Gastrocnemius medialis (tissue), 4 donors: ENCODE data around the gene OLFM4.

Experiments
- CTCF ChIP-seq, 5 experiments: fragments of 450-650 bp in 3 of 5; fragments of 200-600 bp in 2 of 5; sonication (generic) in 2 of 5; IDR thresholded peaks in 4 of 5; conservative IDR thresholded peaks in 1 of 5; 1 replicate in 4 of 5; 2 replicates in 1 of 5; pipeline ENCODE4 v1.5.1; 2016 to 2019; ENCODE audit warnings: antibody characterized with exemption in 5 of 5, mild to moderate bottlenecking in 3 of 5, moderate library complexity in 3 of 5
- POLR2A ChIP-seq, 2 donors: fragments of 450-650 bp; IDR thresholded peaks; one replicate each; pipeline ENCODE4 v1.6.1; 2017; ENCODE audit warnings: antibody characterized with exemption in 2 of 2, mild to moderate bottlenecking in 2 of 2, moderate library complexity in 2 of 2

- TF ChIP-seq POLR2A (IDR thresholded peaks at IDR 0.05), result no peak
- TF ChIP-seq CTCF (IDR thresholded peaks at IDR 0.05 in 4 of 5, conservative IDR thresholded peaks at IDR 0.05 in 1 of 5), result no peak
Observed at GRCh38 chr13:53045189-53045588, 16.6 kb downstream of the OLFM4 start.
